HG03571 (cell line): Measurements from ENCODE around the gene NPEPL1.
A peak's percentile ranks its signal among the peaks of the same experiment; 100 is the strongest.

Experiments
- ATAC-seq: cut with Tn5 transposase; IDR thresholded peaks from one replicate; pipeline ENCODE4 v1.9.1; 2021; ENCODE audit not compliant: unreplicated experiment

The NPEPL1 gene

DNA sequence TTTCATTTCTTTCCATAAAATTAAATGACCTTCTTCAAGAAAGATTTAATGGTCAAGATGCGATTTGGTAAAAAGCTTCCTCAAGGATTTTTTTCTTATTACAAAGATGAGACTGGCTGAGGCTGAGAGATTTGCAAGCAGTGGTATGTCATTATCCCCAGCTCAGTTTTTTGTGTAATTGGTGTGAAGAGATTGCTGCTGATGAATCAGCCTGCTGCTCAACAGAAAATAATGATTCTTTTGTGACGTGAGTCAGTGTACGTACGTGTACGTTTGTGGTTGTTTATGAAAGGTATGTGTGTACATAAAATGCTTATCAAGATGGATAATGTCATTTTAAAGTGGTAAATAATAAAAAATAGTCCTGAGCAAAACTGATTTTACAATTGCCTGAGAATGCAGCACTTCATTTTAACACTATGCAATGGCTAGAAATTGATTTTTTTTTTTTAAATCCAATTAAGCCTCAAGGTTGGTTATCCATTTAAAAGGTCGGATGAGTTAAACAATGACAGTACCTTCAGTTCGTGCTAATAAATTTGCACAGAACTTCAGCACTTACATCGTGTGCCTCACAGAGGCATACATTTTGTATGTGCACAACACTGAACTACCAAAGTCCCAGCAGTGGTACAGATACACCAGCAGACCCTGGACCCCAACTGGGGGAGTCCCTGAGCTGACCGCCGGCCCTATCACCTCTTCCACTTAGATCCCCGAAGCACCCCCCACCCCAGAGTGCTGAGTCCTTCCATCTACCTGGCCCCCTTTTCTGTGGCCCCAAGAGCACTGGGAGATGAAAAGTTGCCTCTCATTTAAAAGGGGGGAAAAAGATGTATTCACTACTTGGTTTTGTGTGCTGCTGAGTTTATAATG lies 9.7 kb upstream of the NPEPL1 start:
- ATAC-seq, result no peak

DNA sequence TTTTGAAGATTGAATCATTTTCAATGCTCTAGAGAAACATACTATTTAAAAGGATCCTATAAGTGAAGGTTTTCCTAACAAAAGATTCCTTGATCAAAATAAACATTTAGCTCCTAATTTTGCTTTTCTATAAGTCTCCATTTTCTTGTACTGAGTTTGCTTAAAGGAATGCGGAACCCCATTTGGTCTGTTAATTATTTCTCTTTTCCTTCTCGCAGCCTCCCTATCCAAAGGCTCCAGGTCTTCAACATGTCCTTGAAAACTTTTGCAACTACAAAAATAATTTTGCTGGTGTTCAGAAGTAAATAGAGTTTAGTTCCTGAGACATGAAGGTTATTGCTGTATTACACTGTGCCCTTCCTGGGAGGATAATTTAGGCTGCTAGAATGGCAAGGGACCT lies 8.3 kb upstream of the NPEPL1 start:
- no peak for ATAC-seq

DNA sequence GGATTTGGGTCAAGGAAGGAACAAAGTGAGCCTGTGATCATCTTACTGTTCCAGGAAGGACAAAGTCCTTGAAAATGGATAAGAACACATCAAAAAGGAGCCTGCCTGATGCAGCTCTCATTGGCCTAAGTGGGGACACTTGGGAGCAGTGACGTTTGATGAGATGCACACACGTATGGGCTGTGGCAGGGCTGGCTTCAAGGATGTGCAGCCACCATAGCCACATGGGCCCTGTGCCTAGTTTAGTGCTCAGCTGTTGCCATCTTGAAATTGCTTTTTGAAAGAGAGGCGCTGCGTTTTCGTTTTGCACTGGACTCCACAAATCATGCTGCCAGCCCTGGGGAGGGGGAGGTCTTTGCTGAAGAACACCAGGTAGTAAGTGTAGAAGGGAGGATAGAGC lies 6.6 kb upstream of the NPEPL1 start:
- ATAC-seq, result no peak

DNA sequence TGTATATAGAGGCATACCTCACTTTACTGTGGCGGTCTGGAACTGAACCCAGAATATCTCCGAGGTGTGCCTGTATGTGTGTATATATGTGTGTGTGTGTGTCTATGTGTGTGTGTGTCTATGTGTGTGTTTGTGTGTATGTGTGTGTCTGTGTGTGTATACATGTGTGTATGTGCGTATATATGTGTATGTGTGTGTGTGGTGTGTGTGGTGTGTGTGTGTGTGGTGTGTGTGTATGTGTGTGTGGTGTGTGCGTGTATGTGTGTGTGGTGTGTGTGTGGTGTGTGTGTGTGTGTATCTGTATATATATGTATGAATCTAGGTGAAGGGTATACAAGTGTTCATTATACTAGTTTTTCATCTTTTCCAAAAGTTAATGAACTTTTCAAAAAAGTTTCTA lies 4.2 kb upstream of the NPEPL1 start:
- no peak for ATAC-seq

DNA sequence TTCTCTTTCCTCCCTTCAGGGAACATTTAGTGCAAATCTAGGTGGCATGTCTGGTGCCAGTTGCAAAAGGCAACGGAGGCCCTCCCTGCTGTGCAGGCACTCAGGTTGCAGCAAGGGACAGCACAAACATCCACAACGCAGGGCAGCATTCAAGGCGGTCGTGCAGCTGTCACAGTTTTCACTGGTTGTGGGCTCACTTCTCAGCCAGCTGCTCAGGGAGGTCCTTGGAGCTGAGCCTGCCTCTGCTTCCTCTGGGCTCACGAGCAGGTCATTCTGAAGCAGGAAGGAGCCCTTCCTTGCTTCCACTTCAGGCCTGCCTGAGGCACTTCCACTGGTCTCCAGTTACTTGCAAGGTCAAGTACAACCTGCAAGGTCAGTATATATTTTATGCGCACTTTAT lies 3.8 kb upstream of the NPEPL1 start:
- ATAC-seq, result no peak

DNA sequence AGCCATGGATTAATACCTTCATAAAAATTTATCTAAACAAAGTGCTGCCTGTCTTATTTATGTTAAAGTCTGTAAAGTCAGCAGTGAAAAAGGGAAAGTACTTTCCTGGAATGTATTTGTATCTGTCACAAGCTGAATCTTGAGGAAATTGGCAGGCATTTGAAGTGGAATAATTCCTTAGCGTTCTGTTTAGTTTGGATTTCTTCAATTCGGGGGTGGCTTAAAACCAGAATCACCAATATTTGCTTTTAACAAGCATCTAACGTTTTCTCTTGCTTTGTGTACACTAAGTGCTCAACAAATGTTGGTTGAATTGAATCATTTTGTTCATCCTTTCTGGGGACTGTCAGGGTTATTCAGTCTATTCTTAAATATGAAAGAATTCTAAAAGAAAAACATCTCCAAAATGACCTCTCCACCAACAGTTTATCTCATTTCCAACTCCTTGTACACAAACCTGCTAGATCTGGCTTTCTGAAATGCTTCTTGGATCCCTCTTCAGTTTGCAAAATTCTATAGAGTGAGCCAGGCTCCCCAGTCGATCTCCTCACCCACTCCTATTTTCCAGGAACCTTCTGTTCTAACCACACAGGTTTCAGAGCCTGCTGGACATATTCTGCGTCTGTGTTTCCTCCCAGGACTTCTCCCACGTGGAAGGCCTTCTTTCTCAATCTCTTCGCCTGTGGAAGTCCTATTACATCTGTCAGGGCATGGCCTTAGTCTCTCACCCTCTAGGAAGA lies 2.0 kb upstream of the NPEPL1 start:
- no peak for ATAC-seq

DNA sequence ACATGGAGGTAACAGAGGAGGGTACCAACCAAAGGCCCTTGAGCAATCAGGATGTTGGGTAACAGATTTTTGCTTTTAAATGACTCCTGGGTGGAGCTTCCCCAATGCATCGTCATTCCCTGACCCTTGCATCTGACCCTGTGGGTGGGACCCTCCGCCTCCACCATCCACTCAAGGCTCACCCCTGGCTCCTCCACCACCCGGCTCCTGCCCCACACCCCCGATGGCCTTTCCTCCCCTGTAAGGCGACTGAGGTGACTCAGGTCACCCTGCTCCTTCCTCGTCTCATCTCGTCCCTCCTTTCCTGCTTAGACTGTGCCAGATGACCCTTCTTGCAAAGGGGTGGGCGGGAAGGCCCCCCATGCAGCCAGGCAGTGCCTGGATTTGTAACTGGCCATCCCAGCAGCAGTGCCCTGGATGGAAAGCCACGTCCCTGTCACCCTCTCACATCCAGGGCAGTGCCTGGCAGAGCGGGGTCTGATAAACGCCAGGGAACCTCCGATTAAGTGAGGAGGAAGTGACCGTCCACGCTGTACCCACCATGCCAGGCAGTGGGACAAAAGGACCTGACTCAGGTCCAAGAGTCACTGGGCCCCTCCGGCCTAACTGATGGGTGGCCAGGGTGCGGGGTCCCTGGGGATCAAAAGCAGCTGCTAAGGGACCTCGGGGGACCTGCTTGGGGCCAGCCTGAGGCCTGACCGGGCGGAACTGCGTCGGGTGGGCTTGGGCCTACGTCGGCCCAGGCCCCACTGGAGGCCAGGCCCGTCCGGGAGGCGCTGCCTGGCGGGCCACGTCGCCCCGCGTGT lies 624 bp upstream of the NPEPL1 start:
- ATAC-seq, result no peak

DNA sequence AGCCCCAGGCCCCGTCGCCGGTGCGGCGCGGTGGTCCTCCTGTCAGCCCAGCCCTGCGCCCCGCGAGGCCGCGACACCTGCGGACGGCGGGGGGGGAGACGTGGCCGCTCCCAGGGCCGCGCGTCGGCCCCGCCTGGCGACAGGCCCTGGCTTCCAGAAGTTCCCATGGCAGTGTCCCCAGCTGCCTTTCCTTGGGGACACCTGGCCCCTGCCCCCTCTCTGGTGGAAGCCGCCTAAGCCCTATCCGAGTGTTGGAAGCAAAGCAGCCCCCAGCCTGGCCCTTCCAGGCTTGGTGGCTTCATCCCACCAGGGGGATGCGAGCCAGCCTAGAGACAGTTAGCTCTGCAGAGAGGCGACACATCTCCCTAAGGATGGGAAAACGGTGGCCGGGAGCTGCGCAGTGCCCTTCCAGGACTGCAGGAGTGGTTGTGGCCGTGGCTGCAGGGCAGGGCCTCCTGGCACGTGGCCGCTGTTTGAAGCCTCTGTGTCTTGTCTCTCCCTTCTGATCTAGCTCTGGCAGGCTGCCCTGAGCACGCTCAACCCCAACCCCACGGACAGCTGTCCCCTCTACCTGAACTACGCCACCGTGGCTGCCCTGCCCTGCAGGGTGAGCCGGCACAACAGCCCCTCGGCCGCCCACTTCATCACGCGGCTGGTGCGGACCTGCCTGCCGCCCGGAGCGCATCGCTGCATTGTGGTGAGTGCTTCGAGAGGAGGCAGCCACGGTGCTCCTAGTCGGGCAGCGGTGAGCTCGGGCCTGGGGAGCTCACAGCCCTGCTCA lies 816 bp downstream of the NPEPL1 start:
- peak; percentile 30 for ATAC-seq

DNA sequence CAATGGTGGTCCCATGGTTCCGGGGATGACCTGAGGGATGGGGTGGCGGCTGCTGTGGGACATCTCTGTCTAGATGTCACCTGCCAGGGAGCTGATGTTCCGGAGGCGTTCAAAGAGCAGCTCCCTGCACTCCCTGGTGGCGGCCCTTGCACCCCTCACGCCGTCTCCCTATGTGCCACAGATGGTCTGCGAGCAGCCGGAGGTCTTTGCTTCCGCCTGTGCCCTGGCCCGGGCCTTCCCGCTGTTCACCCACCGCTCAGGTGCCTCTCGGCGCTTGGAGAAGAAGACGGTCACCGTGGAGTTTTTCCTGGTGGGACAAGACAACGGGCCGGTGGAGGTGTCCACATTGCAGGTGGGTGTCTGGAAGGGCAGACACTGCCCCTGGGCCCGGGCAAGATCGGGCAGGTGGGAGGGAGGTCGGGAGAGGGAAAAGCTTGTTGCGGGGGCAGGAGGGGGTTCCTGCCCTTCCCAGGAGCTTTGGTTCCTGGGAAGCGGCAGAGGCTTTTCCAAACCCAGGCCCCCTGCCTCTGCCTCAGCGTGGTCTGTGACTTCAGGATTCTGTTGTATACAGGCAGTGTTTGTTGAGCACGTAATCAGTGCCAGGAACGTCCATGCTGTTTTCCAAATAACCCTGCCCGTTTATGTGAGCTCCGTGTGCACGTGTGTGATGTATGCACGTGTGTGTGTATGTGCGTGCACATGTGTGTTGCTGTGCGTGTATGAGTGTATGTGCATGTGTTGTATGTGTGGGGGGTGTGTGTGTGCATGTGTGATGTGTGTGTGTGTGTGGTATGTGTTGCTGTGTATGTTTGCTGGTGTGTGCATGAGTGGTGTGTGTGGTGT lies 1.9 kb downstream of the NPEPL1 start:
- ATAC-seq, result no peak

DNA sequence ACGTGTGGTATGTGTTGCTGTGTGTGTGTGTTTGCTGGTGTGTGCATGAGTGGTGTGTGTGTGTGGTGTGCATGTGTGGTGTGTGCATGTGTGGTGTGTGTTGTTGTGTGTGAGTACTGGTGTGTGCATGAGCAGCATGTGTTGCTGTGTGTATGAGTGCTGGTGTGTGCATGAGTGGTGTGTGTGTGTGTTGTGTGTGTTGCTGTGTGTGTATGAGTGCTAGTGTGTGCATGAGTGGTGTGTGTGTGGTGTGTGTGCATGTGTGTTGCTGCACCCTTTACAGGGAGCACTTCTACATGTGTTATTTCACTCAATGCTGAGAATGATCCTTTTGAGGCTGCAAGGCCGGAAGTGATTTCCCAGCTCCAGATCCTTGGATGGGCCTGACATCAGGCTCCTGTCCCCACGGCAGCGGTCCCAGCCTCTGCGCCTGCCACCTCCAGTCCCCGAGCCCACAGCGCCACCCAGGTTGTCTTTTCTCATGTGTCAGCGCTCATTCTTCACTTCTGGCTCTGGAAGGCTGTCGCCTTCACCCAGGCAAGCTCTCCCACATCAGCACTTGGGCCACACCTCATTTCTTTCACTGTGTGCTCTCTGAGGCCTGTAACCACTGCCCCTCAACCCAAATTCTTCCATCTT lies 2.6 kb downstream of the NPEPL1 start:
- no peak for ATAC-seq

DNA sequence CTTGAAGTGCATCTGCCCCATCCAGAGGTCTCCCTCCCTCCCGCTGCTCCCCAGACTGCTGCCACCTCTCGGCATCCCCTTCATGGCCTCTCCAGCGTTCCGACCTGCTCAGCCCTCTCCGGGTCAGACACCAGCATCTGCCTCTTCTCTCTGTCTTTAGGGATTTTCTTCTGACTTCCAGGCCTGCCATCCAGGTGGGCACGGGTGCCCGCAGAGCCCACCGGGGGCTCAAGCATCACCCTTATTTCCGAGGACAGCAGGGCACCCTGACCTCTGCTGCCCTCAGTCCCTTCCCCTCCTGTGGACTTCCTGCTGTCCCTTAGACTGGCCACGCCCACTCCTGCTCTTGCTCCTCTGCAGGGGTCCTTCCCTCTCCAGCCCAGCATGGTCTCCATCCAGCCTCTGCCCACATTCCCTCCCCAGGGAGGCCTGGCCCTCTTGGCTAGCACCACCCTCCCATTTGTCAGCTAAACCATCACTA lies 3.3 kb downstream of the NPEPL1 start:
- ATAC-seq, result no peak

DNA sequence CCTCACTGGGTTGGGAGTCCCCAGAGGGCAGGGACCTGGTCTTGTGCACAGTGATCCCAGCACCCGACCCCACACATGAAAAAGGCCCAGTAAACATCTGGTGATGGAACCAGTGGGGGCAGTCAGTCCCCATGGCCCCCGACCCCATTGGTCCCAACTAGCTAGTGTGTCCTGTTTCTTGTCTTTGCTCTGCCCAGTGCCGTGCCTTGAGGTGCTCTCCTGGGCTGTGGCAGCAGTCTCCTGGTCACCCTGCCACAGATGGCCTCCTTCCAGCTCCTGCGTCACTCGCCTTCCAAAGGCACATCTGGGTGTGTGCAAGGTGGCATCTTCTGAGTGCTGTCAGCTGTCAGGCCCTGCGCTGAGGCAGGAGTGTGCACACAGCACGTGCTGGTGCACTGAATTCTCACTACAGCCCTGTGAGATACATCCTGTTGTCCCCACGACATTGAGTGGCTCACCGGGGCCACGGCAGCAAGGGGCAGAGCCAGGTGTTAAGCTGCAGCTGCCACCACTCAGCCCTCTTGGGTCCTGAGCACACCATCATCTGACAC lies 3.9 kb downstream of the NPEPL1 start:
- no peak for ATAC-seq

DNA sequence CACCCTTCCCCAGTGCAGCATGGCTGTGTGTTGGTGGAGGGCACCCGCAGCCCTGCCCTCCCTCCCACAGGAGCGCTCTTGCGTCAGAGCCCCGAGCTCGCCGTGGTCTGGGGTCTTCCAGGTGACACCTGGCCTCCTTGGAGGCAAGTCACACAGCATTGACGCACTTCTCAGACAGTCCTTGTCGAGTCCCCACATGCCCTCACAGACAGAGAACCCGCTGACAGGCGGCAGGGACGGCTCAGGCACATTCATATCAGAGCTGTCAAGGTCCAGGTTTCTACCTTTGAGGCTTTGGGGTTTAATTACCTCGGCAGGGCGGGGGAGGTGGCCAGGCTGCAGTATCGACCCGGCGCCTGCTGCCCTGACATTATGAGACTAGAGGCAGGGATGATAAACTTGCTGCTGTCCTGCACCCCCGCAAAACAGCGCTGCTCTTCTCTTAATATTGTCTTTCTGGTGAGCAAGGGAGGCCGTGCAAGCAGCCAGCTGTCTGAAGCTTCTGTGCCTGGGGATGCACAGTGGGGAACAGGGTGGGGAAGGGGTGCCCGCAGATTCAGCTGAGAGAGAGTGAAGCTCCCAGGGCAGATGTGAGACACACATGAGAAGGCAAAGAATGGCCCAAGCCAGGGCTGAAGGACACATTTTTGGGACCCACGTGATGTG lies 4.7 kb downstream of the NPEPL1 start:
- no peak for ATAC-seq

DNA sequence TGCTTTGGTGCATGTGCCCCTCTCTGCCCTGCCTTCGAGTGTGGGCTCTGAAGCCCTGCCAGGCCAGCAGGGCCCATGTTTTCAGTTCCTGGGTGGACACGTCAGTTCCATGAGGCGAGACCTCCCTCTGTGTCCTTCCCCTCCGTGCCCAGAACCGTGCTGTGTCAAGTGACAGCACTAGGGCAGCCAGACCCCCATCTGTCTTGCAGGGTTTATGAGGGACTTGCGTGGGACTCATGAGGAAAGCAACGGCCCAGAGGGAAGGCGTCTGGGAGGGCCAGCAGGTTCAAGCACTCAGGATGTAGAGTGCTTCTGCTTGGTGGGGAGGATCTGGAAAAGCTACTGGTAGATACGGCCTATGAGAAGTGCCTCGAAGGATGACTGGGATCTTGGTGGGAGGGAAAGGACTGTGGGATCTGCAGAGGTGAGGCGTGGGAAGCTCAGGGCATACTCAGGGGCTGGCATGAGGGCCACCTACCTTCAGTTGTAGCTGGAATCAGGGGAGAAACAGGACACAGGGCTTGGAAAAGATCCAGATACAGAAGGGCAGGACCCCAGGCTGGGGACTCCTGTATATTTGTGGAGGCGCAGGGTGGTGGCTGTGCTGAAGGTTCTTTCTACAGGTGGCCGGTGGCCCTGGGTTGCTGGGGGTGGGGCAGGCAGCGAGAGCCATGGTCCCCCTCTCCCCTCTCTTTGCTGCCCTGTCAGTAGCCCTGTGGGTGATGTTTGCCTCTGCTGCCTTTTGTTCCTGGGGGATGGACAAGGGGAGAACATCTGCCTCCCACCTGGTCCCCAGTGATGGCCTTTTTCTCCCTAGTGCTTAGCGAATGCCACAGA lies 5.5 kb downstream of the NPEPL1 start:
- no peak for ATAC-seq

DNA sequence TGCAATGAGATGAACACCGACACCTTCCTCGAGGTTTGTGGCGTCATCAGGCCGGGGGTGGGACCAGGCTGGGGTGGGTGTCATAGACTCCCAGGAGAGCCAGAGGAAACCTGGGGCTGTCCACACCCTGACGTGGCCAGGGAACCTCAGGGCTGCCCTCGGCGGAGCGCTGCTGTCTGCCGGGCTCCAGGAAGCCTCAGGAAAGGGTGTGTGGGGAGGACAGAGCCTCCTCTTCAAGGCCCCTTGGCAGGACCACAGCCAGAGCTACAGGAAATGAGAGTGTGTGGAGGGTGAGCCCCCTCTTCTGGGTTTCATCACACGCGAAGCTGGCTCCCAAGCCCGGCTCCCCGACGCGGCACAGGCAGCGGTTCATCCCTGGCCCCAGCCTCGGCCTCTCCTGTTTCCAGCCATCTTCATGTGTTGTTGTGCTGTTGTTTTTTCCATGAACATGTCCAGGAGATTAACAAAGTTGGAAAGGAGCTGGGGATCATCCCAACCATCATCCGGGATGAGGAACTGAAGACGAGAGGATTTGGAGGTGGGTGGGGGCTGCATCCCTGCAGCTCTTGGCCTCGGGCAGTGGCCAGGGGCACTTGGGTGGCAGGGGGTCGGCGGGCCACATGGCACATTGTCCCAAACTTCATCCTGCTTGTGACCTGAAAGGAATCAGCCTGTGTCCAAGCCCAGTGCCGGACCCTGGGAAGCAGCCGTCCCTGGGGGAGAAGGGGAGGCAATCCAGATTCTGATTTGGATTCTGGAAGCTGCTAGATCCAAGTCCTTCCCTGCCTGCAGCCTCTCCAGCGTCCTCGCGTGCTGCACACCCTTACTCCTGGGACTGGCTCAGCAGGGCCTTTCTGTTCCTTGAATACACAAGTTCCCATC lies 6.4 kb downstream of the NPEPL1 start:
- ATAC-seq, result no peak

DNA sequence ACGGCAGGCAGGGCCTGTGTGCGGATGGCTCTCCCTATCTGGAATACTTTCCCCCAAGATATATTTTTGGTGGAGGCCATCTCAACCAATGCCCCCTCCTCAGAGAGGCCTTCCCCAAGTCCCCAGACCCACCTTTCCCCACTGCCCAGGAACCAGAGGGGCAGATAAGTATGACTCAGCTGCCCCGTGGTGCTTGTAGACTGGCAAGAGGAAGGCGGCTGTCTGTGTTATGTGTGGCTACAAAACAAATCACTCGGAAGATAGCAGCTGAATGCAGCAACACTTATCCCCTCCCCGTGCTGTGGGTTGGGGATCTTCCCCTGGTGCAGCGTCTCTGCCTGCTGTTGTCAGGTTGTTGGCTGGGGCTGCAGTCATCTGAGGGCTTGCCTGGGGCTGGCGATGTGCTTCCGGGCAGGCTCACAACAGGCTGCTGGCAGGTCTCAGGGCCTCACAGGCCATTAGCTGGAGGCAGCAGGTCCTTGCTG lies 7.1 kb downstream of the NPEPL1 start:
- ATAC-seq, result no peak
